Measurements from ENCODE around the gene DMD. TPM values are rescaled to one million over a fixed set of nuclear protein-coding genes. Genes with fewer than 3 reads are reported as not detected.
A peak's percentile ranks its signal among the peaks of the same experiment; 100 is the strongest.

Gene DMD
- total RNA-seq, 1 experiment from 2014 or later, result 25.3 TPM

DNA sequence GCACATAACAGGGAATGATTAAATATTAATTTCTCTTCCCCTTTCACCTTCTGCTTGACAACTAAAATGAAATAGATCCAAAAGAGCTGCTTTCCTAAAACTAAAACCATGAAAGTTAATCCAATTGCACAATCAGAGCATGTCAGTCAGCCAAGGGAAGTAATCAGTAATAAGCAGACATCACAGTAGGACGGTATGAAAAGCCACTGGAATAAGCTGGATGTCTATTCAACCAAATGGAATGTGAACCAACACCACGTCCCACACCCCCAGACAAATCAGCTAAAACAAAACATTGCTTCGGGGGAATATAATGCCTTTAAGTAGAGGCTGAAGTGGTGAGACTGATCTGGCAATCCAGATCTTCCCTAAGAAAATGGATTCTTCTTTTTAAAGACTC is 1280.1 kb downstream of the DMD start:
- DNase-seq, result peak in 1 of 2 experiments; percentile 57
- CTCF ChIA-PET, result no interaction called here
- Histone ChIP-seq H3K36me3 (ENCODE audit: low read depth) (no peaks in the 10 kb centered on the region), H3K27ac (no peak overlapping the region), H3K4me3 (no peak overlapping the region), H3K9me2 (ENCODE audit: insufficient read depth) (no peaks in the 10 kb centered on the region), H2AFZ (no peak overlapping the region; the same call in 1 of the 2 replicates), H3K9me3 (ENCODE audit: insufficient read depth, low read depth) (no peaks in the 10 kb centered on the region; the same call in 1 of the 2 replicates), H3K4me2 (no peak overlapping the region; the same call in 1 of the 2 replicates), H3K79me2 (ENCODE audit: low read depth) (no peaks in the 10 kb centered on the region), H4K20me1 (ENCODE audit: insufficient read depth) (no peaks in the 10 kb centered on the region), H3K4me1 (replicated peaks; ENCODE audit: insufficient read depth) (no peaks in the 10 kb centered on the region), H3F3A (ENCODE audit: insufficient read depth, low read depth) (no peaks in the 10 kb centered on the region), H3K27me3 (ENCODE audit: insufficient read depth, low read depth) (no peaks in the 10 kb centered on the region)
- BruUV-seq (replicated peaks), result no TSS peak
- POLR2A ChIA-PET (ENCODE audit: unreplicated experiment), result no interaction called here
- TF ChIP-seq CTCF (conservative IDR thresholded peaks at IDR 0.05), result no peak
- TF ChIP-seq EZH2 (IDR thresholded peaks at IDR 0.05; ENCODE audit: low read depth), result no peak
- intact Hi-C loops (cut with micrococcal nuclease; ENCODE audit: unreplicated experiment), result no loop called here

DNA sequence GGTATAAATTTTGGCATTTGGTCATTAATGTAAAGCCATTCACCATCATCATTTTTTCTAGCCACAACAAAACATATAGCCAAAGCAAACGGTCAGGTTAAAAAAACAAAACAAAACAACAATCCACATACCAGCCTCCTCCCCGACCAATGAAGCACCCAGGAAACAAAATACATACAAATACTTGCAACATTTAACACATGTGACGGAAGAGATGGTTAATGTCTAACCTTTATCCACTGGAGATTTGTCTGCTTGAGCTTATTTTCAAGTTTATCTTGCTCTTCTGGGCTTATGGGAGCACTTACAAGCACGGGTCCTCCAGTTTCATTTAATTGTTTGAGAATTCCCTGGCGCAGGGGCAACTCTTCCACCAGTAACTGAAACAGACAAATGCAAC is 1282.0 kb downstream of the DMD start:
- Histone ChIP-seq H4K20me1 (ENCODE audit: insufficient read depth) (no peaks in the 10 kb centered on the region), H3K79me2 (ENCODE audit: low read depth) (no peaks in the 10 kb centered on the region), H3K9me3 (ENCODE audit: insufficient read depth, low read depth) (no peaks in the 10 kb centered on the region; the same call in 1 of the 2 replicates), H3K27me3 (ENCODE audit: insufficient read depth, low read depth) (no peaks in the 10 kb centered on the region), H2AFZ (no peak overlapping the region), H3K9me2 (ENCODE audit: insufficient read depth) (no peaks in the 10 kb centered on the region), H3K4me1 (replicated peaks; ENCODE audit: insufficient read depth) (no peaks in the 10 kb centered on the region), H3F3A (ENCODE audit: insufficient read depth, low read depth) (no peaks in the 10 kb centered on the region), H3K36me3 (ENCODE audit: low read depth) (no peaks in the 10 kb centered on the region), H3K27ac (no peak overlapping the region), H3K4me3 (no peak overlapping the region), H3K4me2 (no peak overlapping the region)
- intact Hi-C loops (cut with micrococcal nuclease; ENCODE audit: unreplicated experiment), result no loop called here
- TF ChIP-seq EZH2 (IDR thresholded peaks at IDR 0.05; ENCODE audit: low read depth) (no peak), CTCF (conservative IDR thresholded peaks at IDR 0.05) (no peak)
- POLR2A ChIA-PET (ENCODE audit: unreplicated experiment), result no interaction called here
- no peak for DNase-seq
- CTCF ChIA-PET, result no interaction called here
- BruUV-seq (replicated peaks), result no TSS peak

- no peaks in the 10 kb centered on the region for H3K79me2 ChIP-seq (ENCODE audit: low read depth)
- CTCF ChIA-PET, result no interaction called here
- no TSS peak for BruUV-seq (replicated peaks)
- H3K27me3 ChIP-seq (ENCODE audit: insufficient read depth, low read depth), result no peaks in the 10 kb centered on the region
- H3K9me3 ChIP-seq (ENCODE audit: insufficient read depth, low read depth), result no peaks in the 10 kb centered on the region
- POLR2A ChIA-PET (ENCODE audit: unreplicated experiment), result no interaction called here
- no peak for TF ChIP-seq CTCF (conservative IDR thresholded peaks at IDR 0.05)
- TF ChIP-seq EZH2 (IDR thresholded peaks at IDR 0.05; ENCODE audit: low read depth), result no peak
- intact Hi-C loops (cut with micrococcal nuclease; ENCODE audit: unreplicated experiment), result no loop called here
- H3K27ac ChIP-seq, result no peak overlapping the region
- no peak for DNase-seq
- no peaks in the 10 kb centered on the region for H4K20me1 ChIP-seq (ENCODE audit: insufficient read depth)
- H3K4me3 ChIP-seq, result no peak overlapping the region
- H3F3A ChIP-seq (ENCODE audit: insufficient read depth, low read depth), result no peaks in the 10 kb centered on the region
- H3K36me3 ChIP-seq (ENCODE audit: low read depth), result no peaks in the 10 kb centered on the region
- H3K4me1 ChIP-seq (replicated peaks; ENCODE audit: insufficient read depth), result no peaks in the 10 kb centered on the region
- H3K4me2 ChIP-seq, result peak overlapping the region; percentile 26; the same call in 1 of the 2 replicates
- peak overlapping the region; percentile 39; the same call in 1 of the 2 replicates for H2AFZ ChIP-seq
- no peaks in the 10 kb centered on the region for H3K9me2 ChIP-seq (ENCODE audit: insufficient read depth)
Measured at GRCh38 chrX:31921236-31921635, 1290.1 kb downstream of the DMD start.
